ENCODE data around the gene DAZAP1.

DNA sequence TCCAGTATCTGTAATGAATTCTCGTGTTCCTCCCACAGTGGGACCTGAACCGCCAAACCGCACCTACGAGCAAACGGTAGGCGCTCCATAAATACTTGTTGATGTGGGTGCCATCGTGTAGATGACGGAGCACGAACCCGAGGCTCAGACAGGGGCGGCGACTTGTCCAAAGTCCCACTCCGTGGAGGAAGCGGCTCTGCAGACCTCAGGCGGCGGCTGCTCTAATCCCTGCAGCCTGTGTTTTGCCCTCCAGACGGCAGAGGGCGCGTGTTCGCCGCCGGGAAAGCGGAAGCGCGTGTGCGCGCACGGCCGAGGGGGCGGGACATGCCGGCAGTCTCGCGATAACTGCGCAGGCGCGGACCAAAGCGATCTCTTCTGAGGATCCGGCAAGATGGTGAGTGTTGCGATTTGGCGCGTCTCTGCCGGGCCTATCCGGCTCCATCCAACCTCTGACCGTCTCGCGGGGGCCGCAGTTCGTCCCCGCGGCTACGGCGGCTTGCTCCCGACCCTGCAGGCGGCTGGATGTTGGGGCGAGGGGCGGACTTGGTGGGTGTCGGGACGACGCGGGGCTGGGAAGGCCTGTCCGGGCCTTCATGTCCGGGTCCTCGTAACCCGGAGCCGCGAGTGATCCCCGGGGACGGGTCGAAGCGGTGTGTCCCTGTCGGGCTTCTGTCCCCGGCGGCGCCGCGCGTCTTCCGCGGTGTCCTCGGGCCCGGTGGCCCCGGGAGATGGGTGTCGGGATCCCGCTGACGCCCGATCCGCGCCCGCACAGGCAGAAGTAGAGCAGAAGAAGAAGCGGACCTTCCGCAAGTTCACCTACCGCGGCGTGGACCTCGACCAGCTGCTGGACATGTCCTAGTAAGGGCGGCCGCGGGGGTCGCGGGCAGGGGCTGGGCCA is 30.9 kb downstream of the DAZAP1 start, which contains the start of gene RPS15:
- TF ChIP-seq, protein P1, sequence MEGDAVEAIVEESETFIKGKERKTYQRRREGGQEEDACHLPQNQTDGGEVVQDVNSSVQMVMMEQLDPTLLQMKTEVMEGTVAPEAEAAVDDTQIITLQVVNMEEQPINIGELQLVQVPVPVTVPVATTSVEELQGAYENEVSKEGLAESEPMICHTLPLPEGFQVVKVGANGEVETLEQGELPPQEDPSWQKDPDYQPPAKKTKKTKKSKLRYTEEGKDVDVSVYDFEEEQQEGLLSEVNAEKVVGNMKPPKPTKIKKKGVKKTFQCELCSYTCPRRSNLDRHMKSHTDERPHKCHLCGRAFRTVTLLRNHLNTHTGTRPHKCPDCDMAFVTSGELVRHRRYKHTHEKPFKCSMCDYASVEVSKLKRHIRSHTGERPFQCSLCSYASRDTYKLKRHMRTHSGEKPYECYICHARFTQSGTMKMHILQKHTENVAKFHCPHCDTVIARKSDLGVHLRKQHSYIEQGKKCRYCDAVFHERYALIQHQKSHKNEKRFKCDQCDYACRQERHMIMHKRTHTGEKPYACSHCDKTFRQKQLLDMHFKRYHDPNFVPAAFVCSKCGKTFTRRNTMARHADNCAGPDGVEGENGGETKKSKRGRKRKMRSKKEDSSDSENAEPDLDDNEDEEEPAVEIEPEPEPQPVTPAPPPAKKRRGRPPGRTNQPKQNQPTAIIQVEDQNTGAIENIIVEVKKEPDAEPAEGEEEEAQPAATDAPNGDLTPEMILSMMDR (IDR thresholded peaks at IDR 0.05) = peak; percentile 83 to 97
- TF ChIP-seq EP300 (IDR thresholded peaks at IDR 0.05) (no peak), POLR2A (IDR thresholded peaks at IDR 0.05) (peak; percentile 78 to 91)

All from suprapubic skin (tissue), 3 donors.